Kidney tubule cell (primary cell): ENCODE measurements around the gene GRK6.

Experiments
- DNase-seq: peaks from one replicate; pipeline ENCODE4 v3.0.0-alpha.2; 2018; ENCODE audit warnings: low spot score

GRK6 gene

DNA sequence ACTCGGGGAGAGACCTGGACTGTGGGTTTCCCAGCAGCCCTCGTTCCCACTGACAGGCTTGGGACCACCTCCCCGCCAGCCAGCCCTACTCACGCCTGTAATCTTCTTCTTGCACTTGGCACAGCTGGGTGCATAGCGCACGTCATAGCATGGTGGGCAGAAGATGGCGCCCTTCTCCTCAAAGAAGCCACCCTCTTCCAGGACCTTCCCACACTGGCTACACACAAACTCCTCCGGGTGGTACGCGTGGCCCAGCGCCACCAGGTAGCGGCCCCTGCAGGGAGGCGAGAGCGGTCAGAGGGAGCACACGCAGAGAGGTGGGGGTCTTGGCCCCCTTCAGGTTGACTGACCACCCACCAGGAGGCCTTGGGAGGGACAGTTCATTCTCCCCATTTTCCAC lies 61.5 kb downstream of the GRK6 start:
- no peak for DNase-seq

DNA sequence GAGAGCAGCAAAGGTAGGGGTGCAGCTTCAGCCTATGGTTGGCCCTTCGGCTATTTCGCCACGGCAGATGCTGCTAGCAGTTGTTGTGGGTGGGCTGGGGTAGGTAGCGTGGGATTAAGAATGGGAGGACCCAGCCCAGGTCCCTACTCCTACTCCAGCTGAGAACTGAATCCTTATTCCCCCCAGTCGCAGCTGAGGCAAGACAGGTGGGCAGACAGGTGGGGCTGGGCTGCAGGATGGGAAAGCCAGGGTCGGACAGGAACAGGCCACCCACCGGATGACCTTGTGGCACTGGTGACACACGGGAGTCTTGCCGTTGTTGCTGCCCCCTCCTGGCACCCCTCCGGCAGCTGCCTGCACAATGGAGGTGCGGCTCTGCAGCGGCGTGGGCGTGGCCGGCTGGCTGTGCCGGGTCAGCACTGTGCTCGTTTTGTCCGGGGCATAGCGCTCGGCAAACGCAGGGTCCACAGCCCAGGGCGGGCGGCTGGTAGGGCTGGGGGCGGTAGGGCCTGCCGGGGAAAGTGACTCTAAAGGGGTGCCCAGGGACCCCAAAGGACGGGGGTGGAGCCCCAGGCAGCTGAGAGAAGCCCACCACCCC lies 62.7 kb downstream of the GRK6 start:
- no peak for DNase-seq

DNA sequence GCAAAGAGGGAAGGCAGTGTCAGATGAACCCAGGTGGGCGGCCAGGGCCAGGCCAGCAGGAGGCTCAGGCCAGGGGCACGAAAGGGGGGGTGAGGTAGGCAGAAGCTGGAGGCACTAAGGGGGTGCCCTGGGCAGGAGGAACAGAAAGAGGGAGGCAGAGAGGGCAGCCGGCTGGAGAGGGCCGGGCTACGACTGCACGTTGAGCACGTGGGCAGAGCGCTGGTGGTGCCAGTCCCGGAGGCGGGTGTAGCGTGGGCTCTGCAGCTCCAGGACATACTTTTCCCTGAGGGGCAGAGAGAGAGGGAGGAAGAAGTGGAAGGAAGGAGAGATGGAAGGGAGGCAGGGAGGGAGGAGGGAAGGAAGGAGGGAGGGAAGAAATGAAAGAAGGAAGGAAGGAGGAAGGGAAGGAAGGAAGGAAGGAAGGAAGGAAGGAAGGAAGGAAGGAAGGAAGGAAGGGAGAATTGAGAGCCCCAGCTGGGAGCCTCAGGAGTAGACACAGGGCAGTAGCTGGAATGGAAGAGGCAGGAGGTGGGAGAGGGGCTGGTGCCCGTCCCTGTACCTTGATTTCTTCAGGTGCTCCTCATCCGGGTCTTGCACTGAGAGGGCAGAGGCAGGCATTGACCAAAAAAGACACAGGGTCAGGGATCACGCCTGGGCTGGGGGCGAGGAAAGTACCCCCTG lies 64.0 kb downstream of the GRK6 start:
- no peak for DNase-seq

DNA sequence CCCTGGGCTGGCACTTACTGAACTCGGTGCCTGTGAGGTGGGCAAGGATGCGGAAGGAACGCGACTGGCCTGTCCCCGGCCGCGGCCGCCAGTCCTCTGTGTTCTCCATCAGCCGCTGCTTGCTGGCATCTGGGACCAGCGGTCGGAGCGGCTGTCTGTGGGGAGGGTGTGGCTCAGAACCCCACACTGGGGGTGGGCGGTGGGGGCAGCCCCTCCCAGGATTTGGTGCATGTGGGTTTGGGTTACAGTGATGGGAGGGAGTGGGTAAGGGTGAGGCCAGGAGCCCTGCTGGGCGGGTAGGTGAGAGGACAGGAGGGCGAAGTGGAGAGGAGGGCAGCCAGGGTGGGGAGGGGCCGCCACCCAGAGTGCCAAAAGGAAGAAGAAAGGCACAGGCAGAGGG lies 64.5 kb downstream of the GRK6 start:
- DNase-seq, result no peak

GRCh38 chr5:177491429-177491945 lies 65.0 kb downstream of the GRK6 start:
- DNase-seq, result peak; percentile 36

DNA sequence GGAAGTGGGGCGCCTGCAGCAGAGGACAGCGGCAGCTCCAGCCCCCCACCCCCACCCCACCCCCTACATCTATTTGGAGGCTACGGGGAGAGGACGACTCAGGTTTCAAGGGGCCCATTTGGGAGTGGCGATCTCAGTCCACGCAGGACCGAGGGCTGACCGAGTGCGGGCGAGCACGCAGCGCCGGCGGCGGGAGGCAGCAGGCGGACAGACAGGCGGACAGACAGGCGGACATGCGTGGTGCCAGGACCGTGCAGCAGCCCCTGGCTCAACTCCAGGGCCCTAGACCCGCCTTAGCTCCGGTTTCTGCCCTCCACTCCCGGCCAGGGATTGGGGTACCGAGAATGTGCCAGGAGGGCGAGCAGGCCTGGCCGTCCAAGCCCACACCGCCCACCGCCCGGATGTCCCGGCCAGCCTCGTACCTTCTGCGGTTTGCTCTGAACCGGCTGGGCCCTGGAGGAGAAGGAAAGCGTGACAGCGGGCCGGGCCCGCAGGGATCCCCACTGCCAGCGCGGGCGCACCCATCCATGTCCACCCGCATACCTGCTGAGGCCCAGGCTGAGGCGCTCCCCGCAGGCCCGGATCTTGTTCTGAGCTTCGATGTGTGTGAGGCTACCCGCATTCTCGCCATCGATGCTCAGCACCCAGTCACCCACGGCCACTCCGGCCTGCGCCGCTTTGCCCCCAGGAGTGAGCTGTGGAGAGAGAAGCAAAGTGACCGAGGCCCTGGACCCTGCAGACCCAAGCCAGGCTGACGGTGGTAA lies 65.7 kb downstream of the GRK6 start:
- DNase-seq, result no peak
